Cardiac muscle cell (in vitro differentiated cells and primary cell): ENCODE data around the gene SRPX2. TPM values are rescaled to one million over a fixed set of nuclear protein-coding genes. Genes with fewer than 3 reads are reported as not detected.

Experiments used
- DNase-seq, 2 donors: peaks; one replicate each; pipeline versions ENCODE4 v3.0.0 to v3.0.0-alpha.2; 2010 to 2017; ENCODE audit warnings: low read depth in 1 of 2, low spot score in 1 of 2
- H3K27ac ChIP-seq: fragments of 200-600 bp; sonication (generic); 2 replicates; pipeline ENCODE4 v1.5.1; 2016
- H3K27me3 ChIP-seq: fragments of 200-600 bp; sonication (generic); 2 replicates; pipeline ENCODE4 v1.6.0; 2016; ENCODE audit warnings: control low read depth
- H3K36me3 ChIP-seq: fragments of 200-600 bp; sonication (generic); 2 replicates; pipeline ENCODE4 v1.5.1; 2016; ENCODE audit warnings: control low read depth
- H3K4me1 ChIP-seq: fragments of 200-600 bp; sonication (generic); 2 replicates; pipeline ENCODE4 v1.8.1; 2017; ENCODE audit warnings: low read depth, mild to moderate bottlenecking, mixed run types
- H3K4me3 ChIP-seq: fragments of 200-600 bp; sonication (generic); 2 replicates; pipeline ENCODE4 v1.5.1; 2016; ENCODE audit warnings: mild to moderate bottlenecking
- H3K9me3 ChIP-seq: fragments of 200-600 bp; sonication (generic); 2 replicates; pipeline ENCODE4 v1.5.1; 2017; ENCODE audit warnings: low read depth, mild to moderate bottlenecking, control low read depth
- polyA plus RNA-seq: library from polyadenylated mRNA; unstranded; fragments of >200 nt; fragmentation: Nextera tagmentation; extraction: Ambion mirVana; gene quantifications from 2 replicates; pipeline ENCODE4 v1.2.1, GENCODE V29; 2016
- total RNA-seq: library from RNA; depleted of rRNA; stranded (reverse); fragments of >200 nt; gene quantifications from 2 replicates; pipeline ENCODE4 v1.2.3, GENCODE V29; 2016
- TF ChIP-seq, protein P1 (sequence below): IDR thresholded peaks from 2 replicates; pipeline ENCODE4 v1.5.1; 2012; ENCODE audit warnings: low read depth, mild to moderate bottlenecking, low read length

SRPX2 gene
- total and polyA plus RNA-seq, 2 experiments from 2014 or later, result 0.03 to 1.9 TPM

DNA sequence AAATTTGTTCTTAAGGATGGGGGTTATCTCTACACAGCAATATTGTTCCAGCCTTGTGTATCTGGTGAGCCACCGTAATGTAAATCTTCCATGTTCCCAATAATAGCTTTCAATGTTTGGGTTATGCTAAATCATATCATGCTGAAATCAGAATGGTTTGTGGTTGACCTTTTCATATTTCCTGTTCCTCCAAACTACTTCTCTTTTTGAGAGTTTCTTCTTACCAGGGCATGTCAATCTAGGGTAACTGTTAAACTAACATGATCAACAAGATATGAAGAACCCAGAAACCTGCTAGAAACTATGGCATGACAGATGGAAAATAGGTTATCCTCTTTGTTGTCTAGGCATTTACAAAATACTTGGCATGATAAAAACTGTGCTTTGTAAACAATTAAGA, 37.2 kb upstream of the SRPX2 start:
- TF ChIP-seq, protein P1, sequence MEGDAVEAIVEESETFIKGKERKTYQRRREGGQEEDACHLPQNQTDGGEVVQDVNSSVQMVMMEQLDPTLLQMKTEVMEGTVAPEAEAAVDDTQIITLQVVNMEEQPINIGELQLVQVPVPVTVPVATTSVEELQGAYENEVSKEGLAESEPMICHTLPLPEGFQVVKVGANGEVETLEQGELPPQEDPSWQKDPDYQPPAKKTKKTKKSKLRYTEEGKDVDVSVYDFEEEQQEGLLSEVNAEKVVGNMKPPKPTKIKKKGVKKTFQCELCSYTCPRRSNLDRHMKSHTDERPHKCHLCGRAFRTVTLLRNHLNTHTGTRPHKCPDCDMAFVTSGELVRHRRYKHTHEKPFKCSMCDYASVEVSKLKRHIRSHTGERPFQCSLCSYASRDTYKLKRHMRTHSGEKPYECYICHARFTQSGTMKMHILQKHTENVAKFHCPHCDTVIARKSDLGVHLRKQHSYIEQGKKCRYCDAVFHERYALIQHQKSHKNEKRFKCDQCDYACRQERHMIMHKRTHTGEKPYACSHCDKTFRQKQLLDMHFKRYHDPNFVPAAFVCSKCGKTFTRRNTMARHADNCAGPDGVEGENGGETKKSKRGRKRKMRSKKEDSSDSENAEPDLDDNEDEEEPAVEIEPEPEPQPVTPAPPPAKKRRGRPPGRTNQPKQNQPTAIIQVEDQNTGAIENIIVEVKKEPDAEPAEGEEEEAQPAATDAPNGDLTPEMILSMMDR, result no peak
- no peaks in the 10 kb centered on the region for H3K9me3 ChIP-seq
- H3K4me1 ChIP-seq, result peaks cover 8% of the 10 kb centered on the region
- H3K27ac ChIP-seq, result no peak overlapping the region
- no peaks in the 10 kb centered on the region for H3K27me3 ChIP-seq
- no peak for DNase-seq
- H3K4me3 ChIP-seq, result no peak overlapping the region
- H3K36me3 ChIP-seq, result no peaks in the 10 kb centered on the region

DNA sequence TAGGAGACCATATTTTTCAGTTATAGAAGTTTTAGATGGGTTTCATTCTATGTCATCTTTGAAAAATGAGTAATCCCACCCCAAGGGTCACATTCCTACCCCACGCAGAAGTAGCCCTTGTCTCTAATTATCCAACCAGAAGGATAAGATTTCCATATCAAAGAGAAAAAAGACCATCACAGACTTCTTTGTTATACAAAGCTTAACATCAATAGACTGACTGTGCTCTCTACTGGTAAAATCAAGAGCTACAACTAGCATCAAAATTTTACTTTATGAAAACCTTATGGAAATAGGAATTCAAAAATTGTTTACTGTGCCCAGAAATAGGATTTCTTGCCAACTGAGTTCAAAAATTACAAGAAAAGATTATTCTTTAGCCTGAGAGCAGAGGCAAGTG, 34.4 kb upstream of the SRPX2 start:
- DNase-seq, result no peak
- TF ChIP-seq, protein P1, result no peak
- Histone ChIP-seq H3K9me3 (no peaks in the 10 kb centered on the region), H3K4me1 (peaks cover 8% of the 10 kb centered on the region), H3K4me3 (no peak overlapping the region), H3K27ac (no peak overlapping the region), H3K36me3 (no peaks in the 10 kb centered on the region), H3K27me3 (no peaks in the 10 kb centered on the region)

DNA sequence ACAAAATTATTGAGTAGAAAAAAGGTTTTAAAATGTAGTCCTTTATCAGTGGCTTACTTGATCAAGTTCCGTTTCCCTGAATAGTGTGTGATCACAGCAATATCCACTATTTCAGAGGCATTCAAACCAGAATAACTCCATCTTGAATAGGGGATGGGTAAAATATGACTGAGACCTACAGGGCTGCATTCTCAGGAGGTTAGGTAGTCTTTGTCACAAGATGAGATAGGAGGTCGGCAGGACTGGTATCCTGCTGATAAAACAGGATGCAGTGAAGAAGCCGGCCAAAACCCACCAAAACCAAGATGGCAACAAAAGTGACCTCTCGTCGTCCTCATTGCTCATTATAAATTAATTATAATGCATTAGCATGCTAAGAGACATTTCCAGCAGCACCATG, 32.0 kb upstream of the SRPX2 start:
- Histone ChIP-seq H3K36me3 (no peaks in the 10 kb centered on the region), H3K9me3 (no peaks in the 10 kb centered on the region), H3K4me3 (no peak overlapping the region), H3K27me3 (no peaks in the 10 kb centered on the region), H3K27ac (no peak overlapping the region), H3K4me1 (no peaks in the 10 kb centered on the region)
- DNase-seq, result no peak
- TF ChIP-seq, protein P1, result no peak

DNA sequence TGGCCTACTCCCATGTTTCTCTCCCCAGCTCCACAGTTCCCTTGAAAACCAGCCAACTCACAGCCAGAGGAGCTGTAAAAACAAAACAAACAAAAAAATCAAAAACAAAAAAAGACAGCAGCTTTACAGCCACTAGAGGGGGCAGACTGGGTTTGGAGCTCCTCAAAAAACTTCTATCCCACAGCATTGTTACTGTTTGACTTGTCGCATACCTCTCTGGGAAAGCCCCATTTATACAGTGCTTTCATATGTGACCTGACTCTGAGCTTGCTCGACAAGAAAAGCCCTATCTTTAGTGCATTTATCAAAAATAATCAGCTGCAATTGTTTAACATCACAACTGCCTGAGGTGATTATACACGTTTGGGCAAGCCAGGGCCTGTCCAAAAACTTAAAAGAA, 29.0 kb upstream of the SRPX2 start:
- Histone ChIP-seq H3K9me3 (no peaks in the 10 kb centered on the region), H3K4me3 (no peak overlapping the region), H3K4me1 (no peaks in the 10 kb centered on the region), H3K27me3 (no peaks in the 10 kb centered on the region), H3K36me3 (no peaks in the 10 kb centered on the region), H3K27ac (no peak overlapping the region)
- peak; percentile 46 to 80 for DNase-seq
- TF ChIP-seq, protein P1, result peak; percentile 58

DNA sequence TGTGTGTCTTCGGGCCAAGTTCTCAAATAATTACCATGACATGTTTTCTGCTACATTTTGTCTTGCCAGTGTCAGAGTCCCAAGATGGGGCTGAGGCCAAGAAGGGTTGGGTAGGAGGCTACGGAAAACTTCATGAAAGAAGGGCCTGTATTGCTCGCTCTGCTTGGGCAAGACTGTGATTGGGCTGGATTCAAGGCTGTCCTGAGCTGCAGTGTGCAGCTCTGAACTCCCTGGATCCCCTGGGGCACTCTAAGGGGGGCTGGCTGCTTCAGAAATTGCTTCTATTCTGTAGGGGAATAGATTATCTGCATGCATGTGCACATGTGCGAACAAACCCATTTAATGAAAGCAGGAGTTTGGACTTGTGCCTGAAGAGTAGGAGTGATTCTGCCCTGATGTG, 21.0 kb upstream of the SRPX2 start:
- DNase-seq, result no peak
- Histone ChIP-seq H3K4me3 (no peak overlapping the region), H3K9me3 (no peaks in the 10 kb centered on the region), H3K4me1 (no peaks in the 10 kb centered on the region), H3K27me3 (no peaks in the 10 kb centered on the region), H3K27ac (no peak overlapping the region), H3K36me3 (no peaks in the 10 kb centered on the region)
- TF ChIP-seq, protein P1, result no peak

DNA sequence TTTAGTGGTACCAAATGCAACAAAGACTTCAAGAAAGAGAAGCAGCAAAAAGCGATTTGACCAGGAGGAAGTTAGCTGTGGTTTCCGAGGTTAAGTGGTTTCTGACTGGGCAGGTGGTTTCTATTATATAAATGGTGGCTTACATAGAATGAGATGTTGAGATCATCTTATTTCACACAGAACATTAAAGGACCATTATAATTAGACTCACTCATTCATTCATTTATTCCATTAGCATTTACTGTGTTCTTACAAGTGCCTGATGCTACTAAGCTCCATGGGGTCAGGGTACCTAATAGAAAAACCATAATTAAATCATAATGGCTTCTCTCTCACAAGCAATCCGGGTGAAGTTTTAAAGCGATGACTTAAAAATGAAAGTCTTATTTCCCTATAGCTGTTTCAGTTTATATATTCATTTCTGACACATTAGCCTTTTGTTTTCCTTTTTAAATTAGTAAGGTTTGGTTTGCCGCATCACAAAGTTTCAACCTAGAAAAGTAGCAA, 18.0 kb upstream of the SRPX2 start:
- H3K4me1 ChIP-seq, result no peaks in the 10 kb centered on the region
- H3K4me3 ChIP-seq, result no peak overlapping the region
- TF ChIP-seq, protein P1, result no peak
- no peaks in the 10 kb centered on the region for H3K9me3 ChIP-seq
- H3K36me3 ChIP-seq, result no peaks in the 10 kb centered on the region
- no peak overlapping the region for H3K27ac ChIP-seq
- DNase-seq, result no peak
- no peaks in the 10 kb centered on the region for H3K27me3 ChIP-seq
